HL-60 (cell line): ENCODE data around the gene BRPF3.

Source experiments
- DNase-seq, 2 experiments: peaks; one replicate each; pipeline ENCODE4 v3.0.0-alpha.2; 2010 to 2020; ENCODE audit warnings: low read depth in 1 of 2, low spot score in 1 of 2
- H3K27ac ChIP-seq: fragments of 250-450 bp; sonication (Bioruptor Pico); replicated peaks from 2 replicates; pipeline ENCODE4 v1.5.1; 2020; ENCODE audit warnings: mild to moderate bottlenecking, moderate library complexity
- H3K27me3 ChIP-seq: fragments of 250-450 bp; sonication (Bioruptor Pico); 2 replicates; pipeline ENCODE4 v1.5.1; 2021; ENCODE audit warnings: mild to moderate bottlenecking, moderate library complexity; ENCODE audit not compliant: insufficient read depth, poor library complexity, severe bottlenecking
- H3K4me3 ChIP-seq: replicated peaks from 2 replicates; pipeline ENCODE4 v1.5.1; 2011; ENCODE audit warnings: mild to moderate bottlenecking, control low read depth, low read length; ENCODE audit not compliant: insufficient read depth
- CTCF ChIP-seq: IDR thresholded peaks from one replicate; pipeline ENCODE4 v1.5.1; 2011; ENCODE audit warnings: low read length, control low read depth, inconsistent platforms; ENCODE audit not compliant: insufficient read depth
- GABPA ChIP-seq: IDR thresholded peaks from 2 replicates; pipeline ENCODE4 v1.6.1; 2012; ENCODE audit warnings: low read depth
- POLR2AphosphoS5 ChIP-seq: IDR thresholded peaks from 2 replicates; pipeline ENCODE4 v1.6.1; 2012; ENCODE audit warnings: low read depth
- REST ChIP-seq: IDR thresholded peaks from 2 replicates; pipeline ENCODE4 v1.6.1; 2012; ENCODE audit warnings: low read depth; ENCODE audit not compliant: insufficient replicate concordance
- SPI1 ChIP-seq: IDR thresholded peaks from 2 replicates; pipeline ENCODE4 v1.6.1; 2012; ENCODE audit warnings: low read depth, mild to moderate bottlenecking, borderline replicate concordance

Gene BRPF3

GRCh38 chr6:36160147-36160760, 36.3 kb upstream of the BRPF3 start:
- no peak overlapping the region for H3K4me3 ChIP-seq
- no peaks in the 10 kb centered on the region for H3K27me3 ChIP-seq
- DNase-seq, result no peak
- TF ChIP-seq REST (no peak), GABPA (no peak), SPI1 (no peak), POLR2AphosphoS5 (no peak), CTCF (no peak)
- H3K27ac ChIP-seq, result no peak overlapping the region

- H3K27ac ChIP-seq, result no peak overlapping the region
- no peak for TF ChIP-seq POLR2AphosphoS5
- TF ChIP-seq CTCF, result no peak
- TF ChIP-seq SPI1, result no peak
- no peak for TF ChIP-seq GABPA
- TF ChIP-seq REST, result no peak
- H3K4me3 ChIP-seq, result no peak overlapping the region
- no peaks in the 10 kb centered on the region for H3K27me3 ChIP-seq
- no peak for DNase-seq
These were observed 27.2 kb upstream of the BRPF3 start for GRCh38 chr6:36169023-36170007.

GRCh38 chr6:36170704-36171103, 25.8 kb upstream of the BRPF3 start:
- TF ChIP-seq SPI1, result no peak
- TF ChIP-seq CTCF, result no peak
- TF ChIP-seq REST, result no peak
- no peak for TF ChIP-seq GABPA
- TF ChIP-seq POLR2AphosphoS5, result no peak
- no peak overlapping the region for H3K27ac ChIP-seq
- H3K27me3 ChIP-seq, result no peaks in the 10 kb centered on the region
- DNase-seq, result no peak
- H3K4me3 ChIP-seq, result no peak overlapping the region
